SK-N-DZ (cell line): ENCODE results near the gene SLC4A3.

Experiments used
- DNase-seq: peaks from one replicate; pipeline ENCODE4 v3.0.0-alpha.2; 2015; ENCODE audit warnings: low spot score

SLC4A3 gene

DNA sequence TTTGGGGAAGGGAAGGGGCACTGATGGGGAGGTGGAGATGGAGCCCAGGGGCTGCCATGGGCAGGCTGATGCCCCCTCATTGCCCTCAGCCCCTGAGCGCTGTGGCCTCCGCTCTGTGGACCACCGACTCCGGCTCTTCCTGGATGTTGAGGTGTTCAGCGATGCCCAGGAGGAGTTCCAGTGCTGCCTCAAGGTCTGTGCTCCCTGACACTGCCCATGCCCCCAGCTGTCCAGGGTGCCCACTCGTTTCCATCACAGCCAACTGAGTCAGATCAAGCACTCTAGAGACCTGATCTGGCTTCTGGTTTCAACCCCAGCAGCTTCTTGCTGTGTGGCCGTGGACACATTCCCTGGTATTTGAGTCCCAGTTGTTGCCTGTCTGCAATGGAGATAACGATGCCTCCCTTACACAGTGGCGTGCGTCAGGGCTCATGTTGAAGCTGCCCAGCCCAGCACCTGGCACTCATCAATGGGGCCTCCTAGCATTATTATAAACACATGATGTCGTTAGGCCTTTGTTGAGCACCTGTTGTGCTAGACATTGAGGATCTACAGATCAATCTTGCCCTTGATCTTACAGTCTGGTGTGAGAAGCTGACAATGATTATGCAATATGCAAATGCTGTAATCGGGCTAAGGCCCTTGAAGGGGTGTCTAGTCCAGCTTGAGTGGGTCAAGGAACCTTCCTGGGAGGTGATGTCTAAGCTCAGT lies 15.4 kb upstream of the SLC4A3 start:
- no peak for DNase-seq

DNA sequence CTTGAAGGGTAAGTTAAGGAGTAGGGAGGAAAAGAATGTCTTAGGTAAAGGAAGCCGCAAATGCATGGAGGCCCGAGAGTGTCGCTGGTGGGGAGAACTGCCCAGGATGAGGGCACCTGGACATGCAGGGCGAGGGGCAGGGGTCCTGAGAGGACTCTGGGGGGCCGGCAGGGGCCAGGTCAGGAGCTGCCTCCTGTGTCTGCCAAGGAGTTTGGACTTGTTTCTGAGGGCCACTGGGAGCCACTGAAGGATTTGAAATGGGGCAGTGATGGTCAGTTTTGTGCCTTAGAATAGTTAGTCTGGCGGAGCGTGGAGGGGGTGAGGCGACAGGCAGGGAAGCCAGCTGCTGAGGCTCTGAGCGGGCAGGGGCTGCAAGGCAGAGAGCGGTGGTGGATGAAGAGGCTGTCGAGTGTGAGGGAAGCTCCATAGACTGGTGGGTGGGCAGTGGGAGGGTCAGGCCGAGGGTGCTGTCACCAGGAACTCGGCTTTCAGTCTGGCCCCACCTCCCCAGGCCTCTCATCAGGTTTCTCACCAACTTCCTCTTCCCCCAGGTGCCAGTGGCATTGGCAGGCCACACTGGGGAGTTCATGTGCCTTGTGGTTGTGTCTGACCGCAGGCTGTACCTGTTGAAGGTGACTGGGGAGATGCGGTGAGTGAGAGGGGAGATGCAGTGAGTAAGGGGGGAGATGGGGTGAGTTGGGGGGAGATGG lies 14.7 kb upstream of the SLC4A3 start:
- DNase-seq = no peak

DNA sequence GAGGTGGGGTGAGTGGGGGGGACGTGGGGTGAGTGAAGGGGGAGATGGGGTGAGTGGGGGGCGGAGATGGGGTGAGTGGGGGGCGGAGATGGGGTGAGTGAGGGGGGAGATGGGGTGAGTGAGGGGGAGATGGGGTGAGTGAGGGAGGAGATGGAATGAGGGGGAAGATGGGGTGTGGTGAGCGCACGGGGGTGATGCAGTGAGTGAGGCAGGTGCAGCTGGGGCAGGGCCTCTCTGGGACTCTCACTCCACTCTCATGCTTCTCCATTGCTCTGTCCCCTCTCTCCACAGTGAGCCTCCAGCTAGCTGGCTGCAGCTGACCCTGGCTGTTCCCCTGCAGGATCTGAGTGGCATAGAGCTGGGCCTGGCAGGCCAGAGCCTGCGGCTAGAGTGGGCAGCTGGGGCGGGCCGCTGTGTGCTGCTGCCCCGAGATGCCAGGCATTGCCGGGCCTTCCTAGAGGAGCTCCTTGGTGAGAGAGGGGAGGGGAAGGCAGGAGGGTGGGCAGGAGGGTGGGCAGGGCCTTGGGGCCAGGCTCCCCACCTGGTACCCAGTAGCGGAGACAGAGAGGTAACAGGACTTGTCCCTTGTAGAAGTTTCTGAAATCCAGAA lies 13.9 kb upstream of the SLC4A3 start:
- DNase-seq = no peak

DNA sequence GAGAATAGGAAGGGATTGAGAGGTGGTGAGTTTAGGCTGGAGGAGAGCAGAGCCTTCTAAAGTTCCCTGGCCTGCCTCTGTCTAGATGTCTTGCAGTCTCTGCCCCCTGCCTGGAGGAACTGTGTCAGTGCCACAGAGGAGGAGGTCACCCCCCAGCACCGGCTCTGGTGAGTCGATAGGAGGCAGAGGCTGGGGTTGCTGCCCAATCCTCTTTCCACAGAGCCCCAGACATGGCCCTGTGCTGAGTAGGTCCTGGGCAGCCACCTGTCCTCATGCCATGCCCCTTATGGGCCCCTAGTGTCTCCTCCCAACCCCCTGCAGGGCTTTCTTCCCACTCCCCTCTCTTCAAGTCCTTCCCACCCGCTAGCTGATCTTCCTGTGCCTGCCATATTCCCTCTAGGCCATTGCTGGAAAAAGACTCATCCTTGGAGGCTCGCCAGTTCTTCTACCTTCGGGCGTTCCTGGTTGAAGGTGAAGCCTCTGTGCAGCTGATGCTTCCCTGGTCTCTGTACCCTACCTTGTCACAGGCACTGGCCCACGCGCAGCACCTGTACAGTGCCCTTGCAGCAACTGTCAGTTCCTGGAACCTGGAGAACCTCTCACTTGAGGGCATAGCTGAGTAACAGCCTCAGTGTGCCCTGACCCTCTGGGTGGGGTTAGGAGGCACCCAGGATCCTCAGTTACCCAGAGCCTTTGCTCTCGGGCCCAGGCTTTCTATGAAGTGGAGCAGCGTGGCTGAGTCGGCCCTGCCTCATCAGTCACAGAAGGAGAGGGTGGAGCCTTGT lies 13.2 kb upstream of the SLC4A3 start:
- no peak for DNase-seq

DNA sequence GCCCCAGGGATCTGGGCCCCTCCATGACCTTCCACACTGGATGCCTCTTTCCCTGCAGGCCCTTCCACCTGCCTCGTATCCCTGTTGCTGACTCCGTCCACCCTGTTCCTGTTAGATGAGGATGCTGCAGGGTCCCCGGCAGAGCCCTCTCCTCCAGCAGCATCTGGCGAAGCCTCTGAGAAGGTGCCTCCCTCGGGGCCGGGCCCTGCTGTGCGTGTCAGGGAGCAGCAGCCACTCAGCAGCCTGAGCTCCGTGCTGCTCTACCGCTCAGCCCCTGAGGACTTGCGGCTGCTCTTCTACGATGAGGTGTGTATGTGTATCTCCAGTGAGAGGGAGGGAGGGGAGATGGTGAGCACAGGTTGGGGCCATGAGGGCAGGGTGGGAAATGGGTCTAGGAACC lies 12.4 kb upstream of the SLC4A3 start:
- DNase-seq = no peak

DNA sequence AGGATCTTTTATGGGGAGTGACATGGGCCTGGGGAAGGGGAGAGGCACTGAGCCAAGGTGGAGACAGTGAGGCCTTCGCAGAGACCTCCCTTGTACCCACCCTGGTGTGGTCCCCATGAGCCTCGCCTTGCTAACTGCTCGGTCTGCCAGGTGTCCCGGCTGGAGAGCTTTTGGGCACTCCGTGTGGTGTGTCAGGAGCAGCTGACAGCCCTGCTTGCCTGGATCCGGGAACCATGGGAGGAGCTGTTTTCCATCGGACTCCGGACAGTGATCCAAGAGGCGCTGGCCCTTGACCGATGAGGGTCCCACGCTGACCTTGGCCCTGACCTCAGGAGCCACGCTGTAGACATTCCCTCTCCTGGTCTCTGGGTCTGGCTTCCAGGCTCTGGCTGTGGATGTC lies 11.5 kb upstream of the SLC4A3 start:
- DNase-seq = no peak

DNA sequence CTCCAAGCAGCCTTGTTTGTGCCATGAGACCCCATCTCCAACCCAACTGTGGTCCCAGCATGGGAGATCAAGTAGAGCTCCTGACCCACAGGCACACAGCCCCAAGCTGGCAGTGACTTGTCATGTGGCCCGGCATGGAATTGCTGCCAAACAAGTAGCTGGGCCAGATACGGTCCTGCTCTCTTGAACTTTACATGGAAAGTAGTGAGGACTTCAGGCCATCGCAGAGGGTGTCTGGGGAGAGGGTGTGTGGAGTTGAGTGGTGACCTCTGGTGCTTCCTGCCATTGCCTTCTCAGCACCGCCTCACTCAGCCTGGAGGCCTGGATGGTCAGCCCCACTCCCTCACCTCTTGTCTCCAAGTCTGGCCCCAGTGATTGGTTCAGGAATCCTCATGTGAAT lies 10.9 kb upstream of the SLC4A3 start:
- no peak for DNase-seq

DNA sequence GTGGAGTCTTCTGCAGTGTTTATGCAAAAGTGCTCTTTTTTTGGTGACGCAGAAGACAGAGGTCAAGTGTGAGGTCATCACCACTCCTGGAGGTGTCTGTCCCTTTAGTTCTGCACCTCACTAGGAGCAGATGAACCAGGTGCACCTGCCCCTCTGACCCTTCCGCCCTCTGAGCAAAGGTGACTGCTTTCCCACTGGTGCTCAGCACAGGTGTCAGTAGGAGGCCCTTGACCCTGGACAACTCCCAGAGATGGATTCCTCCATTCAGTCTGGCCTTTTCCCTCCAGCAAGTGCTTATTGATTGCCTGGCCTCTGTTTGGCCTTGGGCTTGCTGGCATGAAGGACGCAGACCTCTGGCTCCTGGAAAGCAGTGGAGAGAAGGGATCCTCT lies 8.7 kb upstream of the SLC4A3 start:
- no peak for DNase-seq

DNA sequence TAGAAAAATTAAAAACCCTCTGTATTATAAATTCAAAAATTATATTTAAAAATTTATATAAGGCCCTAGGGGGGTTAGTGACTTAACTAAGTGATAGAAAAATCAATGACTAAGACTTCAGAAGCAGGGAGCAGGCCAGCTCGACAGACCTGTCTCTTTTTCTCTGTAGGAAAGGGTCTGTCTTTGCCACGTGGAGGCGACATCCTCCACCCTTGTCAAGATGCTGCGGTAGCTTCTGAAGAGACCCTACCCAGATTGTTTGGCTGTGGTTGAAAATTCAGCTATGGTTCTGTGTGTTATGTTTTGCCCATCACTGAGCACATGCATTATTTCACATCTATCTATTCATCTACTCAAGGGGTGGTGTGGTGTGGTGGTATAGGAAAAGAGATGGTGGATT lies 8.2 kb upstream of the SLC4A3 start:
- DNase-seq = peak; percentile 58

DNA sequence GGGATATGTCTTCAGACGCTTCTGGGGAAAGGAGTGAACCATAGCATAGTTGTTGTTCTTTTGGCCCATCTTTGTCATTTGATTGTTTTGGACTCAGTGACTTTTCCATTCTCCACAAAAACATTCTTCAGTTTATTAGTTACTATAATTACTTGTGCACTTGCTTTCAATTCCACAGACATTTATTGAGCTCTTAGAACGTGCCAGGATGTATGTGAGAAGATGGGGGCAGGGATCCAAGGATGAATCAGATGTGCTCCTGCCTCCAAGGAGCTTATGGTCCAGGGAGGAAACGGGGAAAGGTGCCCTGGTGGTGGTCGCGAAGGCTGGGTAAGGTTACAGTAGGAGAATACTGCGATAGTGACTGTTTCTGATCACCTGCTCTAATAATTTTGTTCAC lies 6.9 kb upstream of the SLC4A3 start:
- no peak for DNase-seq

DNA sequence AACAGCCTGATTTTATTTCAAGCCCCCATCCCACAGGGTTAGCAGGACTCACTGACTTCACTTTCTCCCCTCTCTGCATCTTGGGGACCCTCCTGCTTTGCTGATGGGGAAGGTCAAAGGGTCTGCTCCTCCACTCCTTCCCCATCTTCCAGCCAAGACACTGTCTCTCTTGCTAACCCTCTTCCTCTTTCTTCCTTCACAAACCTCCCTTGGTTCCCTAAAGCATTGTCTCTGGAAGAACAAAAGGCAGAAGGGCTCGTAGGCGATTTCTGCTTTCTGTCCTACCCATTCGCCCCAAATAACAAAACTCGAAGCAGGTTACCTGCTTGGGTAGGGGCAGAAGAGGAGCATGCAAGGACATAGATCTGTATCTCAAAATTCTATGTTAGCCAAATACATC lies 5.5 kb upstream of the SLC4A3 start:
- no peak for DNase-seq

DNA sequence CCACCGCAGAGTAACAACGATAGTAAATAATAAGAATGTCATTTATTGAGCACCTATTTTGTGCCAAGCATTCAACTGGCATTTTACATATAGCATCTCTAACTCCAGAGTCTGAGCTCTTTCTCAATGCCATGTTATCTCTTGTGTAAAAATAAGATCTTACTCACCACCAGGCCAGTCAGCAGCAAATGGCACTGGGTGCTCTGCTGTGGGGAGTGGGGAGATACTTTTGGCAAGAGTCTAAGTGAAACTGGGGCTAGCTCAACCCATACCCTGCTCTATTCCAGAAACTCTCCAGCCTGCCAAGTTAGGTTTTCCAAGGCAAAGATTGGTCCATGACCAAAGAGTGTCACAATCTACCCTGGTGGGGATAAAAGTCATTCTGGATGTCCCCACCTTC lies 5.0 kb upstream of the SLC4A3 start:
- DNase-seq = no peak

DNA sequence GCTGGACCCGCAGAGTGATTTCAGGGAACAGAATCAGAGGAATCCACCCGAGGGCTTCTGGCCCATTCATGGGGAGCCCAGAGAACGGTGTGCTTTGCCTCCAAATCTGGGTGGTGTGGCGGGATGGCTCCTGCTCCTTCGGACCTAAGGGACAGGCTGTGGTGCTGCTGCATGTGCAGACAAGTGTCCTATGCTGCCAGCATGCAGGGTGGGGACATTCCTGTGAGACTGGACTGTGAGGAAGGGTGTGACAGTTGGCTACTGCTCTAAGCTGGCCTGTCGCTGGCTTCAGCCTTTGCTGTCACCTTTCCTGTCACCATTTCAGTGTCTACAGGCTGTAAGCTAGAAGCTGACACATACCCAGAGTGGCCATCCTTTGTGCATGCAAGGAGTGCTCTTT lies 2.9 kb upstream of the SLC4A3 start:
- no peak for DNase-seq

DNA sequence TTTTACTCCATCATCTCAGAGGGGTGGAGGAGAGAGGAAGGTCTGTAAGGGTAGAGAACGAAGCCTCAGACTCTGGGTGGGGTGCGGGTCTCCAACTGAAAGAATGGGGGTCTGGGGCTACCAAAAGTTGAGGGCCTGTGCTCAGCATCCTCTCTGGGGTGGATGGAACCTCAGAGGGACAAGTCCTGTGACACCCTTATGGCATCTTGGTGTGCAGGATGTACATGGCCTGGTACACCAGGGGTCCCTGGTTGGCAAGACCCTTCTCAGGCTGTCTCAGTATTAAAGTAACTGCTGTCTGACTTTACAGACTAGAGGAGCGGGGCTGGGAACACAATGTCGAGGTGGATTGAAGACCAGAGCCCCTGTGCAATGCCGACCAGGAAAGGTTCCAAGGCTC lies 2.3 kb upstream of the SLC4A3 start:
- no peak for DNase-seq

DNA sequence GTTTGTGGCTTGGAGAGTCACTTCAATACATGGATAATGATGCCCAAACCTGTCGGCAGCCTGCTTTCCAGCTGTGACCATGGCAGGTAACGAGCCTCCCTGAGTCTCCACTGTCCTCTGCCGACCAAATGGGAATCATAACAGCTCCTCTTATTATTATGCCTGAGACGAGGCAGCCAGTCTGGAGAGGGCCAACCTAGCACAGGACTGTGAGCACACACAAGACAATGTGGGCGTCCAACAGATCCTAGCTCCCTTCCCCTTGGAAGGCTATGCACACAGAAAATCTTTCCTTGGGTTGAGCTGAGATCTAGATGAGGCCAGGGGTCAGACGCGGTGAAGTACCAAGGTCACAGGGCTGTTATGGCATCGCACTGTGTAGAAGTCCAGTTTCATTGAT lies 890 bp upstream of the SLC4A3 start:
- DNase-seq = no peak

DNA sequence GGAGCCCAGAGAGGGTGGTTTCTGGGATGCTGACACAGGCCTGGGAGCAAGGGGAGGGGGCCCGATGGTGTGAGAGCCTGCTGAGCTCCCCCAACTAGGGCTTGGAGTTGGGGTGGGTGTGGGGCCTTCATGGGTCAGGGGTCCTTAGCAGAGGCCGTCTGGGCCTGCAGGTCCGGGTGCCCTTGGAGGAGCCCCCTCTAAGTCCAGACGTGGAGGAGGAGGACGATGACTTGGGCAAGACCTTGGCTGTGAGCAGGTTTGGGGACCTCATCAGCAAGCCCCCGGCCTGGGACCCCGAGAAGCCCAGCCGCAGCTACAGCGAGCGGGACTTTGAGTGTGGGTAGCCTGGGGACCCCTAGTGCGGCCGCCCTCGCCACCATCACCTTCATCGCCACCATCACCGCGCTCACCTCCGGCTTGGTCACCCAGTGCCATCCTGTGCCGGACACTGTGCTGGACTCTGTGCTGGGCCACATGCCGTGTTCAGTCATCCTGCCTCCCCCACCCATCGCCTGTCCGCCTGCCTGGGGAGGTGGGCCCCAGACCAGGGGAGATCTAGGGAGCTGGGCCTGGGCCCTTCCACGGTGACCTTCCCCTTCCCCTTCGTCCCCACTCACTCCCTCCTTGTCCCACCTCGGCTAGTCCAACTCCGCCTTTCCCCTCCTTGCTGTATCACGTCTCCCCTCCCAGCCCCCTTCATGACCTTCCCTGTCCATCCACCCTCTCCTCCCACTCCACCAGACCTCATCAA lies 980 bp downstream of the SLC4A3 start:
- no peak for DNase-seq

DNA sequence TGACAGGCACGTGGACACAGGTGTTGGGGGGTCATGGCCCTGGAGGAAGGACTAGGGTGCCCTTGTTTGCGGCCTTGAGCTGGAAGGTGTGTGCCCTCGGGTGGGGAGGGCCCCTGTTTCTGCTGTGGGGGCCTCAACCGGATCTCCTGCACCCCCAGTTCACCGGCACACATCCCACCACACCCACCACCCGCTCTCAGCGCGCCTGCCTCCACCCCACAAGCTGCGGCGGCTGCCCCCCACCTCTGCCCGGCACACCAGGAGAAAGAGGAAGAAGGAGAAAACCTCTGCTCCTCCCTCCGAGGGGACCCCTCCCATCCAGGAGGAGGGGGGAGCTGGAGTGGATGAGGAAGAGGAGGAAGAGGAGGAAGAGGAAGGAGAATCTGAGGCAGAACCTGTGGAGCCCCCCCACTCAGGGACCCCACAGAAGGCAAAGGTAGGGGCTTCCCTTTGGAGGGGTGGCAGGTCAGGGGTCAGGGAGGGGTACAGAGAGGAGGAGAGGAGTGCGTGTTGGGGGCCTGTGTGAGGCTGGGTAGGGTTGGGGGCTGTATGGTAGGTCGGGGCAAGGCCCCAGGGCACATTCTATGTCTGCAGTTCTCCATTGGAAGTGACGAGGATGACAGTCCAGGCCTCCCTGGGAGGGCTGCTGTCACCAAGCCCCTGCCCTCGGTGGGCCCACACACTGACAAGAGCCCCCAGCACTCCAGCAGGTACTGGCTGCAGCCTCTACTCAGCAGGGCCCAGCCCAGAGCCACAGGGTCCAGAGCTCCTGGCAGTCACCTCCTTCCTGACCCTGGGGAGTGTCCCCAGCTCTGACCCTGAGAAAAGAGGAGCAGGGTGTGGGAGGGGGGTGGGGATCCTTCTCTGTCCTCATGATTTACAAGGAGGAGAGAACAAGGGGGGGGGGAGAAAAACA lies 1.8 kb downstream of the SLC4A3 start:
- DNase-seq = no peak

DNA sequence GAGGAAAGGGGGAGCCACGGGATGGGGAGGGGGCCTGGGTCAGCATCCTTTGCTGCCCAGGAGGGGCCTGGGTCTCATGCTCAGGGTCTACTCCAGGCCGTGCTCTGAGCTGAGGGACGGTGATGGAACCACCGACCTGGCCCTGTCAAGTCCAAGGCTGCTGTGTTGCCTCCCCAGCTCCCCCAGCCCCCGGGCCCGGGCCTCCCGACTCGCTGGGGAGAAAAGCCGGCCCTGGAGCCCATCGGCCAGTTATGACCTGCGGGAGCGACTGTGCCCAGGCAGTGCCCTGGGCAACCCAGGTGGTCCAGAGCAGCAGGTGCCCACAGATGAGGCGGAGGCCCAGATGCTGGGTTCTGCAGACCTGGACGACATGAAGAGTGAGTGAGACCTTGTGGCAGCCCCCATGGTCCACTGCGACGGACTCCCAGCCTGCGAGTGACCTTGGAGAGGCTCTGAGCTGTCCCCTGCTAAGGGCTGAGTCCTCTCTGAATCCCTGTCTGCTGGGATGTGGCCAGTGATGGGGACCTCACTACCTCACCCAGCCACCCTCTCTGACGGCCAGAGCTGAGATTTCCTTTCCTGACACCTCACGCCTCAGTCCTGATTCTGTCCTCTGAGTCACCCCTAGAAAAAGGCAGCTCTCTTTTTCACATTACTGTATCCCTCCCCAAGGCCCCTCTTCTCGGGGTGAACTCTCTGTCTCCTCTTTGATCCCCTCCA lies 2.7 kb downstream of the SLC4A3 start:
- DNase-seq = no peak

DNA sequence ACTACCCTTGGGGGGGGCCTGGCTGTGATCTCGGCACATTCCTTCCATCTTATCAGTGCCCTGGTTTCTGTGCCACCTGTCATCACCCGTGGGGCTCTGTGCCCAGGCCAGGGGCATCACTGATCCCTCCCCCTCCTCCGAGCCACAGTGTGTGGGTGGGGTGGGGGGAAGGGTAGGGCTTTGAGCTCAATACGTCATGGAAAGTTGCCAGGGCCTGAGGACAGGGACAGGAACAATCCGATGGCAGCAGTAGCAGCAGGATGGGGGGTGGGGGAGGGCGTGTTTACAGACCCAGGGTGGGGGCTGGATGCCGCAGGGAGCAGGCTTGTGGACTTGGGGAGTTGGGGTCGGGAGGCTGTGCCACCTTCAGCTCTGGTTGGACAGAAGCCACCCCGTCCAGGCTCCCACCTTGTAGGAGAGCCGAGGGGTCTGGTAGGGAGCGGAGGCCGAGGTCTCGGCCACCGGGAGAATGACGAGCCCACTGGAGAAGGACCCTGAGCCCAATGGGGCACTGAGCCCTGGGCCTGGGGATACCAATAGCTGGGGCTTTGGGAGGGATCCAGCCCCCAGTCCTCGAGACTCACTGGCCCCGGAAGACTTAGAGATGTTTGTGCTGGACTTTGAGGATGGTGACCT lies 3.5 kb downstream of the SLC4A3 start:
- DNase-seq = no peak
